ENCODE results near the gene BGLAP.

DNA sequence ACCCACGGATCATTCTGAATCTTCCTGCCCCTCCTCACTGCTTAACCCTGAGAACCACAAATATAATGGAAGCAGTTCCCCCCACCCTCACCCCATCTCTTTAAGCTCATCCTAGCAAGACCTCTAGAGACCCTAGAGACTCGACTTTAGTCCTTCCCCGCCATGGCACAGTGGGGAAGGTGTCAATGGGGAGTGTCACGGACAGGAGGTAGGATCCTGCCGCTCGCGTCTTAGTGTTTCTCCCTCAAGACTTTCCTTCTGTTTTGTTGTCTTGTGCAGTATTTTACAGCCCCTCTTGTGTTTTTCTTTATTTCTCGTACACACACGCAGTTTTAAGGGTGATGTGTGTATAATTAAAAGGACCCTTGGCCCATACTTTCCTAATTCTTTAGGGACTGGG lies 29.9 kb upstream of the BGLAP start:
- TF ChIP-seq, protein P1, sequence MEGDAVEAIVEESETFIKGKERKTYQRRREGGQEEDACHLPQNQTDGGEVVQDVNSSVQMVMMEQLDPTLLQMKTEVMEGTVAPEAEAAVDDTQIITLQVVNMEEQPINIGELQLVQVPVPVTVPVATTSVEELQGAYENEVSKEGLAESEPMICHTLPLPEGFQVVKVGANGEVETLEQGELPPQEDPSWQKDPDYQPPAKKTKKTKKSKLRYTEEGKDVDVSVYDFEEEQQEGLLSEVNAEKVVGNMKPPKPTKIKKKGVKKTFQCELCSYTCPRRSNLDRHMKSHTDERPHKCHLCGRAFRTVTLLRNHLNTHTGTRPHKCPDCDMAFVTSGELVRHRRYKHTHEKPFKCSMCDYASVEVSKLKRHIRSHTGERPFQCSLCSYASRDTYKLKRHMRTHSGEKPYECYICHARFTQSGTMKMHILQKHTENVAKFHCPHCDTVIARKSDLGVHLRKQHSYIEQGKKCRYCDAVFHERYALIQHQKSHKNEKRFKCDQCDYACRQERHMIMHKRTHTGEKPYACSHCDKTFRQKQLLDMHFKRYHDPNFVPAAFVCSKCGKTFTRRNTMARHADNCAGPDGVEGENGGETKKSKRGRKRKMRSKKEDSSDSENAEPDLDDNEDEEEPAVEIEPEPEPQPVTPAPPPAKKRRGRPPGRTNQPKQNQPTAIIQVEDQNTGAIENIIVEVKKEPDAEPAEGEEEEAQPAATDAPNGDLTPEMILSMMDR (IDR thresholded peaks at IDR 0.05), result no peak
- TF ChIP-seq POLR2A (IDR thresholded peaks at IDR 0.05), result no peak

Data from body of pancreas (tissue), 4 donors.